HL-60/S4 (cell line): ENCODE results near the gene PRDM15.
"Not testable (repeated sequence)": the region's sequence is repeated elsewhere in the genome, so short reads cannot be mapped to it uniquely, and the experiment has no call there.

Experiments used
- in situ Hi-C: fragments of 300-500 bp; cut with MboI; formaldehyde crosslinking; loops from 2 replicates; pipeline ENCODE4 v1.14.3; 2022; ENCODE audit warnings: low sequenced_read_pairs

The PRDM15 gene

DNA sequence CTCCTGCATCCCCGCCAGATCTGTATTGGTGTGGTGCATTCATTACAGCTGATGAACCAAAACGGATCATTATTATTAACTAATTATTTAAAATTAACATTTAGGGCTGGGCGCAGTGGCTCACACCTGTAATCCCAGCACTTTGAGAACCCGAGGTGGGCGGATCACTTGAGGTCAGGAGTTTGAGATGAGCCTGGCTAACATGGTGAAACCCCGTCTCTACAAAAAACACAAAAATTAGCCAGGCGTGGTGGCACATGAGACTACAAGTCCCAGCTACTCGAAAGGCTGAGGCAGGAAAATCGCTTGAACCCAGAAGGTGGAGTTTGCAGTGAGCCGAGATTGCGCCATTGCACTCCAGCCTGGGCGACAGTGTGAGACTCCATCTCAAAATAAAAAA is 93.9 kb downstream of the PRDM15 start:
- in situ Hi-C loops = not testable (repeated sequence)

- in situ Hi-C loops = no loop called here
Observed at GRCh38 chr21:41784456-41785102, 94.6 kb downstream of the PRDM15 start.

GRCh38 chr21:41783476-41784180 is 95.5 kb downstream of the PRDM15 start:
- in situ Hi-C loops = no loop called here

DNA sequence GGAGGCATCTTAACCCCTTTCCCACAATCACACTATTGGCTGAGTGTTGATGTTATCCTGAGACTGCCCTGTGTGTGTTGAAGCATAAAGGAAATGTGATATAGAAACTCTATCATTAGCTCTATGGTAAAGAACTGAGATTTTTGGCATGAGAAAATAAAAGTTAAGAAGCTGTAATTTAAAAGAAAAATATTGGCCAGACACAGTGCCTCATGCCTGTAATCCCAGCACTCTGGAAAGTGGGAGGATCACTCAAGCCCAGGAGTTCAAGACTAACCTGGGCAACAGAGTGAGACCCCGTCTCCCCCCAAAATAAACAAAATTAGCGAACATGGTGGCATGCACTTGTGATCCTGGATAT is 98.1 kb downstream of the PRDM15 start:
- in situ Hi-C loops = no loop called here

GRCh38 chr21:41780337-41781049 is 98.7 kb downstream of the PRDM15 start:
- in situ Hi-C loops = no loop called here

GRCh38 chr21:41779659-41780058 is 99.5 kb downstream of the PRDM15 start:
- in situ Hi-C loops = no loop called here

DNA sequence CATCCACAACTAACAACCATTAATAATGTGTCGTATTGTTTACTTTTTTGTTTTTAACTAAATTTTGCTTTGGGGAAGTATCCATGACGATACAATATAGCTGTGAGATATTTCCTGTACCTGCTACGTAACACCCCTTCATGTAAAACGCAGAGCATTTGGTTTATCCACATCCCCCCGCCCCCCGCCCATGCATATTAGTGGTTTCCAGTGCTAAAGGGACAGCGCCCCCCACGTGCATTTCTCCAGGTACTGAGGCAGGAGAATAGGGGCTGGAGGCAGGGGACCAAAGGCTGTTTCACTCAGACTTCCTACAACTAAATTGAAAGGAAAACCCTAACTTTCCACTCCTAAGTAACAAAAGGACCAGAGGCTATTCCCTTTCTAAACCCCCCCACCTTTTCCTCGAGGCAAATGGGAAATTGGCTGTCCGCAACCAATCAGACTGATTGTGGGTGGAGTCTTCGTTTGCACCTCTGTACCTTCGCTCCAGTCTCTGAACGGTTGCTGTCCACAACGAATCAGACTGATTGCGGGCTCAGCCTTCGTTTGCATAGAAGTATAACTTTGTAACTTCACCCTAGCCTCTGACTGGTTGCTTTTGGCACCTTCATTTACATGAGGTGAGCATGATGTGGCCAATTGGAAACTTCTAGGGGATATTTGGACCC is 100.1 kb downstream of the PRDM15 start:
- in situ Hi-C loops = no loop called here

- in situ Hi-C loops = no loop called here
Observed at GRCh38 chr21:41777951-41778815, 101.0 kb downstream of the PRDM15 start.

DNA sequence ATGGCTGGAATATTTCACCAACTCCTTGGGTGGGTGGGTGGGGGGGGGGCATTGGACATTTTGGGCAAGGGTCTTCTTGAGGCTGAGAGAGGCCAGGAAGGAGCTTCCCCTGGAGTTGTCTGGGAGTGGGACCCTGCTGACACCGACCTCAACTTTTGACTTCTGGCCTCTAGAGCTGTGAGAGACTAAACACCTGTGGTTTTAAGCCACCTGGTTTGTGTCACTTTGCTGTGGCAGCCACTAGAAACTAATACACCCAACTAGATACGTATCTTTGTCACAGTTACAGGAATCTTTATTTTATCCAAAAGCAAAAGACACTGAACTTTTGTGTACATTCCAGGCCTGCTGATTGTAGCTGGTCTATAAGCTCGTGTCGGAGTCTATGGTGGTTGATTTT is 102.4 kb downstream of the PRDM15 start:
- in situ Hi-C loops = no loop called here

DNA sequence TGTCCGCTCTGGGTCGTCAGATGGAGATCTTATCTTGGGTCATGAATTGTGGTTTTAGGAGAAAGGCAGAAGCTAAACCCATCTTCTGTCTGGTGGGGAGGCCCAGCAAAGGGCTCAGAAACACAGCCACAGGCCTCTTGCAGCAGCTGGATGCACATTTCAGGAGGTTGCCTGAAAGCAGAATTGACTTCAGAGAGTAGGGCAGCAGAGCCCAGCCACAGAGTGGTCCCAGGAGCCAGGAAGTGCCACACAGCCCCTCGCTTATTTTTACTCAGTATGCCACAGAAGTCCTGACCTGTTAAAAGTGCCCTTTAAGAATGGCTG is 104.0 kb downstream of the PRDM15 start:
- in situ Hi-C loops = no loop called here

DNA sequence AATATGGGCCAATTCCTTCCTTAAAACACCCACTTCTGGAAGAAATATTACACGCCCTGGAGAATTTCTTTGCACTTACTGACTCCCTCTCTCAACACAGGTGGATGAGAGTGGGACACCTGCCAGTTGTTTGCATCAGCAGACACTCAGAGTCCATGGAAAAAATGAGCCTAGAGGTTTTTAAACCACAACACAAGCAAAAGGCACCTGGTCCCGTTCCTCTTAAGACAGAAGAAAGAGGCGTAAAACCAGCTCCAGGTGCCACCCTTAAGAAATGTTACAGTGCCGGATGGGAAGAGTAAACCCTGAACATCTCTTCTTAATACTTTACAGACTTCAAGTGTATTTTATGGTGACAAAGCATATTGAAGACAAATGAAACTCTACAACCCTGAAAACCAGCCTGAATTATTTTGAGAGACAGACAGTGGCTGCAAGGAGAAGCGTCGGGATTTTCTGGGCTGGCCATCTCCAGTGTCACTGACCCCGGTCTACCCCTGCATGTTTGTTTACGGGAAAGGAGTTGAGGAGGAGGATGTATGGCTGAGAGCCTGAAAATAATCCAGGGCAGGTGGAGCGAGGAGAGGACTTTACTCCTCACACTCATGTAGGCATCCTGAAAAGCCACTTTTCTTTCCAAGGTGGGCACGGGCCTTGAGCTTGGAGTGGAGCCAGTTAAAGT is 104.5 kb downstream of the PRDM15 start:
- in situ Hi-C loops = no loop called here

GRCh38 chr21:41772351-41773080 is 106.6 kb downstream of the PRDM15 start:
- in situ Hi-C loops = no loop called here

- in situ Hi-C loops = no loop called here
Observed at GRCh38 chr21:41771625-41771945, 107.6 kb downstream of the PRDM15 start.

DNA sequence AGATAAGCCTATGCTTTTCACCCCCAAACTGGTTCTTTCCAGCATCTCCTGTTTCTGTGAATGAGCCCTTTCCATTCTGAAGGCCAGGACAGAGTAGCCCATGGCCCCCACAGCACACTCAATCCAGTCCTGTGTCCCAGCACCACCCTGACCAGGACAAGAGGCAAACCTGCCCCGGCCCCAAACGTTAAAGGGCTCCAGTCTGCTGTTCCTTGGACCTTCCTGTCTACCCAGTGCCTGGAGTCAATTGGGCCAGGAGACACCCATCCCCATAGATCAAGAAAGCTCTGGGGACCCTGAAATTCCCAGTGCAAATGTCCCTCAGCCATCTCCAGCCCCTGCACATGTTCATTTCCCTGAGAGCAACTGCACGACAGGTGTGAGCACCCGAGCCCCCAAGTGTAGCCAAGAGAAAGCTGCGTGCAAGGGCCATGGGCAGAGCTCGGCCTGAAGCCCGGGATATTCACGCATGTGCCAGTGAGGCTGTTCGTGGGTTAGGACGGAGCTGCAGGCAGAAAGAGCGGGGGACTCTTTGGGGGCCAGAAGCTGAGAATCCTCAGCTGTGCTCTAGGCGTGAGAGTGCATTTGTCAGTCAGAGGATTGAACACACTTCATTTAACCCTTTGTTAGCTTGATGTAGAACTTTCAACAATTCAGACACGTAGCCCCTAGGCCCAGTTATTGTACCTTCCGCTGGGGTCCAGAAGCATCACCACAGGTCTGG is 108.1 kb downstream of the PRDM15 start:
- in situ Hi-C loops = no loop called here

- in situ Hi-C loops = no loop called here
Observed at GRCh38 chr21:41769933-41770332, 109.2 kb downstream of the PRDM15 start.

- in situ Hi-C loops = no loop called here
Observed at GRCh38 chr21:41769521-41769920, 109.6 kb downstream of the PRDM15 start.

DNA sequence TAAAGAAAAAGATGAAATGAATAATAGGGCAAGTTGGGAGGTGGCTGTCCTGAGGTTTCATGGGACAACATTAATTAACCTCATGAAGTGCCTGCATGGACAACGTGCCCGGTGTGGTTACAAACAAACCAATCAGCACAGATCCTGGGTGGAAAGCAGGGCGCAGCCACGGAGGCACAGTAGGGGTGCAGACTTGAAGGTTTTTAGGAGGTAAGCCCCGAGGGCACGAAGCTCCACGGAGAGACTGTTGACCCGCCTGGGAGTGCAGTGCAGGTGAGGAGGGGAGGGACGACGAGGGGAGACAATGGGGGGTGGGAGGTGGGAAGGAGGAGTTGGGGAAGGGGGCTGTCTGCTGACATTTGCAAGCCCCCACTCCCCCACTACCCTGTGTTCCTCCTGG is 110.0 kb downstream of the PRDM15 start:
- in situ Hi-C loops = no loop called here

- in situ Hi-C loops = no loop called here
Observed at GRCh38 chr21:41768437-41769042, 110.6 kb downstream of the PRDM15 start.
